ENCODE results near the gene MAFB.

Gene MAFB

GRCh38 chr20:40655451-40655850 is 33.6 kb downstream of the MAFB start:
- TF ChIP-seq POLR2AphosphoS5 (IDR thresholded peaks at IDR 0.05; ENCODE audit: low read depth, low read length) (no peak), TAF1 (IDR thresholded peaks at IDR 0.05; ENCODE audit: low read depth, low read length) (no peak), SPI1 (IDR thresholded peaks at IDR 0.05; ENCODE audit: low read depth, low read length) (no peak), PAX5 (IDR thresholded peaks at IDR 0.05; ENCODE audit: insufficient read depth, low read length, severe bottlenecking) (no peak), POU2F2 (IDR thresholded peaks at IDR 0.05; ENCODE audit: low read depth, low read length) (no peak), POLR2A (IDR thresholded peaks at IDR 0.05; ENCODE audit: low read depth, low read length) (no peak)
- DNase-seq (ENCODE audit: insufficient read length, low spot score) (no peak), FAIRE-seq (no peak)

GRCh38 chr20:40654876-40655275 is 34.2 kb downstream of the MAFB start:
- no peak for TF ChIP-seq POLR2A (IDR thresholded peaks at IDR 0.05; ENCODE audit: low read depth, low read length)
- no peak for TF ChIP-seq SPI1 (IDR thresholded peaks at IDR 0.05; ENCODE audit: low read depth, low read length)
- no peak for TF ChIP-seq TAF1 (IDR thresholded peaks at IDR 0.05; ENCODE audit: low read depth, low read length)
- TF ChIP-seq PAX5 (IDR thresholded peaks at IDR 0.05; ENCODE audit: insufficient read depth, low read length, severe bottlenecking): no peak
- TF ChIP-seq POLR2AphosphoS5 (IDR thresholded peaks at IDR 0.05; ENCODE audit: low read depth, low read length): no peak
- TF ChIP-seq POU2F2 (IDR thresholded peaks at IDR 0.05; ENCODE audit: low read depth, low read length): no peak
- no peak for FAIRE-seq
- DNase-seq (ENCODE audit: insufficient read length, low spot score): no peak

- FAIRE-seq (no peak), DNase-seq (ENCODE audit: insufficient read length, low spot score) (no peak)
- TF ChIP-seq POLR2A (IDR thresholded peaks at IDR 0.05; ENCODE audit: low read depth, low read length) (no peak), POLR2AphosphoS5 (IDR thresholded peaks at IDR 0.05; ENCODE audit: low read depth, low read length) (no peak), POU2F2 (IDR thresholded peaks at IDR 0.05; ENCODE audit: low read depth, low read length) (no peak), SPI1 (IDR thresholded peaks at IDR 0.05; ENCODE audit: low read depth, low read length) (no peak), TAF1 (IDR thresholded peaks at IDR 0.05; ENCODE audit: low read depth, low read length) (no peak), PAX5 (IDR thresholded peaks at IDR 0.05; ENCODE audit: insufficient read depth, low read length, severe bottlenecking) (no peak)
Observed at GRCh38 chr20:40652441-40652987, 36.5 kb downstream of the MAFB start.

- TF ChIP-seq PAX5 (IDR thresholded peaks at IDR 0.05; ENCODE audit: insufficient read depth, low read length, severe bottlenecking): no peak
- no peak for TF ChIP-seq POLR2A (IDR thresholded peaks at IDR 0.05; ENCODE audit: low read depth, low read length)
- no peak for TF ChIP-seq TAF1 (IDR thresholded peaks at IDR 0.05; ENCODE audit: low read depth, low read length)
- no peak for TF ChIP-seq SPI1 (IDR thresholded peaks at IDR 0.05; ENCODE audit: low read depth, low read length)
- no peak for TF ChIP-seq POLR2AphosphoS5 (IDR thresholded peaks at IDR 0.05; ENCODE audit: low read depth, low read length)
- no peak for TF ChIP-seq POU2F2 (IDR thresholded peaks at IDR 0.05; ENCODE audit: low read depth, low read length)
- no peak for DNase-seq (ENCODE audit: insufficient read length, low spot score)
Observed at GRCh38 chr20:40651151-40651550, 37.9 kb downstream of the MAFB start.

GRCh38 chr20:40650707-40651106 is 38.3 kb downstream of the MAFB start:
- DNase-seq (ENCODE audit: insufficient read length, low spot score) (no peak), FAIRE-seq (no peak)

More at GRCh38 chr20:40651151-40651550, 37.9 kb downstream of the MAFB start:
- FAIRE-seq: no peak

GRCh38 chr20:40648210-40649072 is 40.6 kb downstream of the MAFB start:
- TF ChIP-seq PAX5 (IDR thresholded peaks at IDR 0.05; ENCODE audit: insufficient read depth, low read length, severe bottlenecking) (no peak), POLR2AphosphoS5 (IDR thresholded peaks at IDR 0.05; ENCODE audit: low read depth, low read length) (no peak), TAF1 (IDR thresholded peaks at IDR 0.05; ENCODE audit: low read depth, low read length) (no peak), POLR2A (IDR thresholded peaks at IDR 0.05; ENCODE audit: low read depth, low read length) (no peak), POU2F2 (IDR thresholded peaks at IDR 0.05; ENCODE audit: low read depth, low read length) (no peak), SPI1 (IDR thresholded peaks at IDR 0.05; ENCODE audit: low read depth, low read length) (no peak)
- FAIRE-seq (no peak), DNase-seq (ENCODE audit: insufficient read length, low spot score) (no peak)

More at GRCh38 chr20:40650707-40651106, 38.3 kb downstream of the MAFB start:
- TF ChIP-seq POU2F2 (IDR thresholded peaks at IDR 0.05; ENCODE audit: low read depth, low read length) (no peak), TAF1 (IDR thresholded peaks at IDR 0.05; ENCODE audit: low read depth, low read length) (no peak), PAX5 (IDR thresholded peaks at IDR 0.05; ENCODE audit: insufficient read depth, low read length, severe bottlenecking) (no peak), POLR2A (IDR thresholded peaks at IDR 0.05; ENCODE audit: low read depth, low read length) (no peak), SPI1 (IDR thresholded peaks at IDR 0.05; ENCODE audit: low read depth, low read length) (no peak), POLR2AphosphoS5 (IDR thresholded peaks at IDR 0.05; ENCODE audit: low read depth, low read length) (no peak)

GRCh38 chr20:40646813-40647212 is 42.2 kb downstream of the MAFB start:
- DNase-seq (ENCODE audit: insufficient read length, low spot score): no peak
- TF ChIP-seq TAF1 (IDR thresholded peaks at IDR 0.05; ENCODE audit: low read depth, low read length) (no peak), POU2F2 (IDR thresholded peaks at IDR 0.05; ENCODE audit: low read depth, low read length) (no peak), POLR2A (IDR thresholded peaks at IDR 0.05; ENCODE audit: low read depth, low read length) (no peak), SPI1 (IDR thresholded peaks at IDR 0.05; ENCODE audit: low read depth, low read length) (no peak), POLR2AphosphoS5 (IDR thresholded peaks at IDR 0.05; ENCODE audit: low read depth, low read length) (no peak), PAX5 (IDR thresholded peaks at IDR 0.05; ENCODE audit: insufficient read depth, low read length, severe bottlenecking) (no peak)
- no peak for FAIRE-seq

GRCh38 chr20:40646361-40646760 is 42.7 kb downstream of the MAFB start:
- TF ChIP-seq TAF1 (IDR thresholded peaks at IDR 0.05; ENCODE audit: low read depth, low read length) (no peak), SPI1 (IDR thresholded peaks at IDR 0.05; ENCODE audit: low read depth, low read length) (no peak), POU2F2 (IDR thresholded peaks at IDR 0.05; ENCODE audit: low read depth, low read length) (no peak), POLR2A (IDR thresholded peaks at IDR 0.05; ENCODE audit: low read depth, low read length) (no peak), POLR2AphosphoS5 (IDR thresholded peaks at IDR 0.05; ENCODE audit: low read depth, low read length) (no peak), PAX5 (IDR thresholded peaks at IDR 0.05; ENCODE audit: insufficient read depth, low read length, severe bottlenecking) (no peak)
- DNase-seq (ENCODE audit: insufficient read length, low spot score) (no peak), FAIRE-seq (no peak)

- DNase-seq (ENCODE audit: insufficient read length, low spot score): no peak
- TF ChIP-seq TAF1 (IDR thresholded peaks at IDR 0.05; ENCODE audit: low read depth, low read length) (no peak), POU2F2 (IDR thresholded peaks at IDR 0.05; ENCODE audit: low read depth, low read length) (no peak), POLR2AphosphoS5 (IDR thresholded peaks at IDR 0.05; ENCODE audit: low read depth, low read length) (no peak)
- no peak for FAIRE-seq
Observed at GRCh38 chr20:40644863-40645262, 44.2 kb downstream of the MAFB start.

Measured in GM12891 (cell line).